NCI-H460 (cell line): ENCODE results near the gene LCMT1. TPM values are rescaled to one million over a fixed set of nuclear protein-coding genes. Genes with fewer than 3 reads are reported as not detected.
"Not testable (repeated sequence)": the region's sequence is repeated elsewhere in the genome, so short reads cannot be mapped to it uniquely, and the experiment has no call there.

Source experiments
- DNase-seq: peaks from one replicate; pipeline ENCODE4 v3.0.0-alpha.2; 2016; ENCODE audit warnings: low read depth; ENCODE audit errors: extremely low read depth
- total RNA-seq: library from RNA; depleted of rRNA; stranded (reverse); fragments of >200 nt; shearing (Covaris generic); gene quantifications from 2 replicates; pipeline ENCODE4 v1.2.3, GENCODE V29; 2014

The LCMT1 gene
- total RNA-seq, 1 experiment from 2014 or later = 46.2 TPM

DNA sequence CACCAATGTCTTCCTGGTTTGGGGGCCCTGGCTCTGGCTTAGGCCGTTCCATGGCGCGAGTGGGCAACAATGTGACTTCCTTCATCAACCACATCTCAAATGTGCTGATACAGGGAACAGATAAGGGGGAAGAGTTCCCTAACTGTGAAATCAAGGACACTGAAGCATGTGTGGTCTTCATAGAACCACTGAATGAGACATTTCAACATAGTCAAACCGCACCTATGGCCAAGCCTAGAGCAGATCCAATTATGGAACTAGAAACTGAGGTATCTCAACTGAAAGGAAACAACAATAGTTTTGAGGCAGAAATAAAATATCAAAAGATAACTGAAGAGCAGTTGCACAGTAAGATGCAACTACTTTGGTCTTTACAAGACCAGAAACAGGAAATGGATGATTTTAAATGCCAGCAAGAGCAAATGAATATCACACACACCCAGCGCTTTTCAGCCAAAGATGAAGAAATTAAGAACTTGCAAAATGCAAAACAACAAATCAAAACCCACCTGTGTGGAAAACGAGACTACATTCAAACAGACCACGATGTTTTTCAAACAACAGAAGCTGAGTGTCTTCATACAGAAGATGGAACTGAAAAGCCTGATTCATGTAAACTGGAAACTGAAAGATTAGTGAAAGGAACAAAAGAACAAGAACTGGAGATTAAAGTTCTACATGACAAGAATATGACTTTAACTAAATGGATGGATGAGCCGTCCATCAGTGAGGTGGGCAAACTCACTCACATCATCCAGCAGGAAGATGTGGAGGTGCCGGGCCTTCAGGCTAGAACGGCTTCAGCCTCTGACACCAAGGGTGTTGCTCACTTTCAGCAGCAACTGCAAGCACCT lies 18.1 kb upstream of the LCMT1 start:
- no peak for DNase-seq

- no peak for DNase-seq
These were observed 16.9 kb upstream of the LCMT1 start for GRCh38 chr16:25094596-25094995.

- no peak for DNase-seq
These were observed 15.9 kb upstream of the LCMT1 start for GRCh38 chr16:25095636-25096035.

GRCh38 chr16:25097276-25097975 lies 14.1 kb upstream of the LCMT1 start:
- DNase-seq = no peak

DNA sequence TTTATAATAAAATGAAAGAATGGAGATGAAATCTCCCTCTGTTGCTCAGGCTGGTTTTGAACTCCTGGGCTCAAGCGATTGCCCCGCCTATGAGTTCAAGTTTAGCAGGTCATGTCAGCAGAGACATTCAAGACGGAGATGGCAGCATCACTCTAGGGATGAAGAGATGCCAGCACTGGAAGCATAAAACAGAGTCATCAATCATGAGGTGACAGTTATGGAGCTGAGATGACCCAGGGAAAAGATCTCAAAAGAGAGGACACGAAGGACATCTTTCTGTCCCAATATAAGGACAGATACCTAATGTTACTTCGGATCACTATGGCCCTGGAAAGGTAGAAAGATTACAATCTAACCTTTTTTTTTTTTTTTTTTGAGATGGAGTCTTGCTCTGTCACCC lies 11.0 kb upstream of the LCMT1 start:
- no peak for DNase-seq

DNA sequence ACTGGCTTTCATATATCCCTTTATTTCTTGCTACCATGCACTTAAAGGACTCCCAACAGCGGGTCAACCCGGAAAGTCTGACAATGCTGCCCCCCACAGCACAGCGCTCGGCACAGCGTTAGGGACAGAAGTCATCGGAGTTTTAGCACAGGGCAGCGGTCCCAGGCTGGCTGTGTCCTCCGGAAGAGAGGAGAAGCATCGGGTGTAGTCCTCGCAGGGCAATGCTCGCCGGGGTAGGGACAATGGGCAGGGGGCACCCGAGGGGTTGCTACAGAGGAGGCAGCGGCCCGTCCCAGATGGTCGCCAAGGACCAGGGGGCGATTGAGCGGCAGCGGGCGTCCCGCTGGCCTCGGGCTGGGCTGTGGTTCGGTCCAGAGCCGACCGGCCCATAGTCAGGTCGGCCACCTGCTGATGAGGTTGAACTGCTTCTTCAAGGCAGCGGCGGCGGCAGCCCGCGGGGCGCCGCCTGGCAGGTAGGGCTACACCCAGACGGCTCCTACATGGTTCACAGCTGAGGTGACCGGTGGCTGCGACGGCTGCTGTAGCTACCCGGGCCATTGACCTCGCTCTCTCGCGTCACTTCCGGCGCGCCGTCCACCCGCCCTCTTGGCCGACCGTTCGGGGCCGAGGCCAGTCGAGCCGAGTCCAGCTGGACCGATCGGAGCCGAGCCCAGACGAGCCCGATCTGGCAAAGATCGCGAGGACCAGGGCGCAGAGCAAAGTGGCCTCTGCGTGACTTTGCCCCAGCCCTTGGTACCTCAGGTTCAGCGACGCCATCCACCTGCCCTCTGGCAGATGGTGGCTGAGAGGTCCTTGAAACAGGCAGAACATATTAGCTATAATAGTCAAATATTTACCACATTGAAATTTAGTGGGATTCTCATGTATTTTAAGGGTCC lies 4.7 kb upstream of the LCMT1 start:
- peak; percentile 85 for DNase-seq

DNA sequence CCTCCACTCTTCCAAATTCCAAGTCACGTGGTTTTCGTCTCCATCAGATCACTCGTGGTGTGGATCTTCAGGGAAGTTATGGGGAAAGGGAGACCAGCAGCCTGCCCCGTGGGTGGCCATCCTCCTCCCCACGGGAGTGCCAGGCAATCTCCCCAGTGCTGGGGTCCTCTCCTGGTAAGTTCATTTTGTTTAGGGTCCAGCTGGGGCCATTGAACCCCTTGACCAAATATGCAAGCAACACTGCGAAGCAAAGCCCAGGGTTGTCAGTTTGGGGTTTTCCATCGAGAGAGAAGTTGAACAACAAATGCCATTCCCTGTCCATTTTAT lies 4.1 kb upstream of the LCMT1 start:
- DNase-seq = no peak

DNA sequence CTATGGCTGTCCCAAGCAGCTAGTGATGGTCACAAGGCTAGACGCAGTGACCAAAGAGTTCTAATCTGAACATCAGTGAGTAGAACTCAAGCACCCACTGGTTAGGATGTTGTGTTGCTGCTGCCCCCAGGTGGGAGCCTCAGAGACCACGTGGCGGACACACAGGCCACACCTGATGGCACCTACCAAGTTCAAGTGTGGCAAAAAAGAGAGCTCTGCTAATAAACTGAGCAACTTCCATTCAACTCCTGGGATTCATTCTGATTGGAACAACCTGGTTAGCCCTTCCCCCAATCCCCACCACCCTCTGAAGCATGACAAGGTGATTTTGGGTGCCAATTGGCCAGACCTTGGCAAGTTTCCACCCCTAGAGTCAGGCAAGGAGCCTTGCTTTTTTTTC lies 3.5 kb upstream of the LCMT1 start:
- no peak for DNase-seq

- DNase-seq = peak; percentile 71
These were observed 1.9 kb upstream of the LCMT1 start for GRCh38 chr16:25109643-25110042.

GRCh38 chr16:25110387-25110947 lies 1.1 kb upstream of the LCMT1 start:
- DNase-seq = no peak

- no peak for DNase-seq
These were observed 2.6 kb downstream of the LCMT1 start for GRCh38 chr16:25114121-25114520.

GRCh38 chr16:25118851-25119578 lies 7.5 kb downstream of the LCMT1 start:
- DNase-seq = no peak

GRCh38 chr16:25121824-25122600 lies 10.5 kb downstream of the LCMT1 start:
- no peak for DNase-seq

DNA sequence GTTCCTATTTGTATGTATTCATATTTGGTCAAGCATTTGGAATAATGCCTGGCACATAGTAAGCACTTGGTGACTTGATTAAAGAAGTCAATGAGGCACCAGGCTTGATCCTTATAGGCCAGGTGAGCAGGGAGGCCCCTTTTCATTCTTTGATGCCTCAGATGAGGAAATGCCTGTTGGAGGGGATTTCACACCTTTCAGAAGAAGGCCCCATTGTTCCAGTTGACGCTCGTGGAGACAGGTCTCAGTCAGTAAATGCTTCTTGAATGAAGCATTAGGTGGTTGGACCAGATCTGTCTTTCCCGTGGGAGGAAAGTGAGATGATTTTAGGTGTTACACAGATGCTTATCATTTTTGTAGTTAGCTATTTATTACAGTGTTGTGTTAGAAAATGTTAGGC lies 13.0 kb downstream of the LCMT1 start:
- no peak for DNase-seq

- not testable (repeated sequence) for DNase-seq
These were observed 14.6 kb downstream of the LCMT1 start for GRCh38 chr16:25126086-25126666.

- no peak for DNase-seq
These were observed 15.3 kb downstream of the LCMT1 start for GRCh38 chr16:25126820-25127232.

GRCh38 chr16:25132751-25133150 lies 21.2 kb downstream of the LCMT1 start:
- not testable (repeated sequence) for DNase-seq

GRCh38 chr16:25134166-25134700 lies 22.7 kb downstream of the LCMT1 start:
- DNase-seq = no peak
